Ishikawa (cell line): ENCODE measurements around the gene GADL1.

ENCODE experiments used
- CEBPB ChIP-seq: IDR thresholded peaks from 2 replicates; pipeline ENCODE4 v1.6.1; 2012
- CREB1 ChIP-seq: IDR thresholded peaks from 2 replicates; pipeline ENCODE4 v1.6.1; 2012; ENCODE audit warnings: low read depth
- EGR1 ChIP-seq: IDR thresholded peaks from 2 replicates; pipeline ENCODE4 v1.6.1; 2012
- EP300 ChIP-seq: IDR thresholded peaks from 2 replicates; pipeline ENCODE4 v1.6.1; 2012; ENCODE audit warnings: borderline replicate concordance
- FOXM1 ChIP-seq: IDR thresholded peaks from 2 replicates; pipeline ENCODE4 v1.6.1; 2012; ENCODE audit warnings: low read depth, borderline replicate concordance
- MAX ChIP-seq: IDR thresholded peaks from 2 replicates; pipeline ENCODE4 v1.6.1; 2012
- NFIC ChIP-seq: IDR thresholded peaks from 2 replicates; pipeline ENCODE4 v1.6.1; 2012
- RAD21 ChIP-seq: IDR thresholded peaks from 2 replicates; pipeline ENCODE4 v1.6.1; 2012; ENCODE audit warnings: low read depth
- REST ChIP-seq: IDR thresholded peaks from 2 replicates; pipeline ENCODE4 v1.6.1; 2012; ENCODE audit warnings: low read depth, mild to moderate bottlenecking
- TAF1 ChIP-seq: IDR thresholded peaks from 2 replicates; pipeline ENCODE4 v1.6.1; 2012; ENCODE audit warnings: low read depth, mild to moderate bottlenecking
- TCF12 ChIP-seq: IDR thresholded peaks from 2 replicates; pipeline ENCODE4 v1.6.1; 2012; ENCODE audit warnings: low read depth
- TEAD4 ChIP-seq: IDR thresholded peaks from 2 replicates; pipeline ENCODE4 v1.6.1; 2012
- USF1 ChIP-seq: IDR thresholded peaks from 2 replicates; pipeline ENCODE4 v1.6.1; 2012
- YY1 ChIP-seq: IDR thresholded peaks from 2 replicates; pipeline ENCODE4 v1.6.1; 2012; ENCODE audit warnings: low read depth
- ZBTB7A ChIP-seq: IDR thresholded peaks from 2 replicates; pipeline ENCODE4 v1.6.1; 2012; ENCODE audit warnings: low read depth

The GADL1 gene

GRCh38 chr3:30858894-30859389 lies 35.5 kb downstream of the GADL1 start:
- TF ChIP-seq FOXM1 (no peak), REST (no peak), RAD21 (no peak), CREB1 (no peak), TAF1 (no peak), USF1 (no peak), TEAD4 (no peak), EGR1 (no peak), TCF12 (no peak)

- TF ChIP-seq ZBTB7A (no peak), EP300 (no peak), USF1 (no peak), CEBPB (no peak), YY1 (no peak), NFIC (no peak), EGR1 (no peak), TCF12 (no peak), MAX (no peak), CREB1 (no peak), TAF1 (no peak)
Measured at GRCh38 chr3:30855400-30856292, 38.8 kb downstream of the GADL1 start.

- no peak for TF ChIP-seq NFIC
- no peak for TF ChIP-seq TCF12
- no peak for TF ChIP-seq TAF1
- no peak for TF ChIP-seq FOXM1
- TF ChIP-seq YY1 = no peak
- no peak for TF ChIP-seq ZBTB7A
Measured at GRCh38 chr3:30852833-30853232, 41.6 kb downstream of the GADL1 start.

- TF ChIP-seq FOXM1 = no peak
Measured at GRCh38 chr3:30848087-30848779, 46.2 kb downstream of the GADL1 start.

GRCh38 chr3:30847592-30847991 lies 46.9 kb downstream of the GADL1 start:
- TF ChIP-seq MAX (no peak), ZBTB7A (no peak), TCF12 (no peak), CEBPB (no peak), NFIC (no peak), USF1 (no peak), REST (no peak), EP300 (no peak), FOXM1 (no peak), RAD21 (no peak), TEAD4 (no peak), EGR1 (no peak), TAF1 (no peak), CREB1 (no peak)
